Measurements from ENCODE around the gene FAM114A1. TPM values are rescaled to one million over a fixed set of nuclear protein-coding genes. Genes with fewer than 3 reads are reported as not detected.

Gene FAM114A1
- total RNA-seq, 2 donors from 2014 or later = 57.7 to 73.2 TPM

GRCh38 chr4:38894322-38894982, 26.8 kb downstream of the FAM114A1 start:
- H3K27ac ChIP-seq = no peak overlapping the region
- TF ChIP-seq CTCF (IDR thresholded peaks at IDR 0.05) = no peak
- H3K27me3 ChIP-seq = no peaks in the 10 kb centered on the region
- H3K36me3 ChIP-seq = peaks cover 18% of the 10 kb centered on the region
- DNase-seq (ENCODE audit: low spot score) = no peak
- H3K4me1 ChIP-seq = peaks cover 0 to 7% of the 10 kb centered on the region in 2 donors
- H3K9me3 ChIP-seq = no peaks in the 10 kb centered on the region
- H3K4me3 ChIP-seq = no peak overlapping the region

GRCh38 chr4:38896940-38897339, 29.3 kb downstream of the FAM114A1 start:
- Histone ChIP-seq H3K9me3 (no peaks in the 10 kb centered on the region), H3K36me3 (peaks cover 18% of the 10 kb centered on the region), H3K4me1 (no peaks in the 10 kb centered on the region), H3K4me3 (no peak overlapping the region), H3K27me3 (no peaks in the 10 kb centered on the region), H3K27ac (no peak overlapping the region)
- TF ChIP-seq CTCF (IDR thresholded peaks at IDR 0.05) = no peak
- no peak for DNase-seq (ENCODE audit: low spot score)

- no peak for TF ChIP-seq CTCF (IDR thresholded peaks at IDR 0.05)
- DNase-seq (ENCODE audit: low spot score) = no peak
- no peaks in the 10 kb centered on the region for H3K9me3 ChIP-seq
- H3K36me3 ChIP-seq = peaks cover 12% of the 10 kb centered on the region
- H3K27me3 ChIP-seq = no peaks in the 10 kb centered on the region
- H3K4me3 ChIP-seq = no peak overlapping the region
- no peaks in the 10 kb centered on the region for H3K4me1 ChIP-seq
- no peak overlapping the region for H3K27ac ChIP-seq
These were observed 30.6 kb downstream of the FAM114A1 start for GRCh38 chr4:38898245-38898644.

GRCh38 chr4:38902221-38902620, 34.6 kb downstream of the FAM114A1 start:
- no peak for DNase-seq (ENCODE audit: low spot score)
- Histone ChIP-seq H3K4me3 (no peak overlapping the region), H3K27me3 (no peaks in the 10 kb centered on the region), H3K27ac (no peak overlapping the region), H3K4me1 (peaks cover 0 to 5% of the 10 kb centered on the region in 2 donors), H3K36me3 (peaks cover 33% of the 10 kb centered on the region), H3K9me3 (no peaks in the 10 kb centered on the region)
- TF ChIP-seq CTCF (IDR thresholded peaks at IDR 0.05) = no peak

GRCh38 chr4:38902695-38903094, 35.1 kb downstream of the FAM114A1 start:
- Histone ChIP-seq H3K27ac (no peak overlapping the region), H3K36me3 (peaks cover 35% of the 10 kb centered on the region), H3K9me3 (no peaks in the 10 kb centered on the region), H3K4me3 (no peak overlapping the region), H3K27me3 (no peaks in the 10 kb centered on the region), H3K4me1 (peaks cover 0 to 5% of the 10 kb centered on the region in 2 donors)
- TF ChIP-seq CTCF (IDR thresholded peaks at IDR 0.05) = peak; percentile 17 to 51
- no peak for DNase-seq (ENCODE audit: low spot score)
